Neural cell (in vitro differentiated cells): ENCODE data around the gene CD48. TPM values are rescaled to one million over a fixed set of nuclear protein-coding genes. Genes with fewer than 3 reads are reported as not detected.

ENCODE experiments used
- H2AFZ ChIP-seq: fragments of 200-600, 300-800 bp; sonication (generic), shearing (Covaris generic); 2 replicates; pipeline ENCODE4 v1.6.0; 2014; ENCODE audit warnings: low read depth, mild to moderate bottlenecking, antibody characterized with exemption, low read length, moderate library complexity
- H3F3A ChIP-seq: fragments of 200-600 bp; shearing (Covaris generic); 2 replicates; pipeline ENCODE4 v1.6.1; 2016; ENCODE audit warnings: mild to moderate bottlenecking, moderate library complexity, mixed read lengths, antibody characterized with exemption, low read length; ENCODE audit not compliant: insufficient read depth, poor library complexity, severe bottlenecking
- H3K27ac ChIP-seq: fragments of 200-600, 300-800 bp; sonication (generic), shearing (Covaris generic); 2 replicates; pipeline ENCODE4 v1.5.1; 2014; ENCODE audit warnings: mild to moderate bottlenecking, low read length, moderate library complexity
- H3K27me3 ChIP-seq: fragments of 300-800, 200-600 bp; sonication (generic), shearing (Covaris generic); 2 replicates; pipeline ENCODE4 v1.6.0; 2014; ENCODE audit warnings: mild to moderate bottlenecking, low read depth, low read length, moderate library complexity; ENCODE audit not compliant: insufficient read depth
- H3K36me3 ChIP-seq: fragments of 300-800, 200-600 bp; sonication (generic), shearing (Covaris generic); 2 replicates; pipeline ENCODE4 v1.5.1; 2014; ENCODE audit warnings: mild to moderate bottlenecking, antibody characterized with exemption, low read length, moderate library complexity; ENCODE audit not compliant: insufficient read depth
- H3K4me2 ChIP-seq: fragments of 300-800, 200-600 bp; sonication (generic), shearing (Covaris generic); 2 replicates; pipeline ENCODE4 v1.6.0; 2014; ENCODE audit warnings: mild to moderate bottlenecking, low read length
- H3K4me3 ChIP-seq: fragments of 300-800, 200-600 bp; sonication (generic), shearing (Covaris generic); 2 replicates; pipeline ENCODE4 v1.5.1; 2014; ENCODE audit warnings: mild to moderate bottlenecking, low read length, moderate library complexity
- H3K79me2 ChIP-seq: fragments of 200-600 bp; shearing (Covaris generic); replicated peaks from 2 replicates; pipeline ENCODE4 v1.6.0; 2014; ENCODE audit warnings: mild to moderate bottlenecking, low read length, moderate library complexity; ENCODE audit not compliant: insufficient read depth
- H3K9ac ChIP-seq: fragments of 300-800, 200-600 bp; sonication (generic), shearing (Covaris generic); 2 replicates; pipeline ENCODE4 v1.6.1; 2016; ENCODE audit warnings: mild to moderate bottlenecking, low read length, mixed read lengths
- H3K9me2 ChIP-seq: fragments of 200-600 bp; shearing (Covaris generic); 2 replicates; pipeline ENCODE4 v1.6.1; 2016; ENCODE audit warnings: mild to moderate bottlenecking, low read length, mixed read lengths; ENCODE audit not compliant: insufficient read depth
- H3K9me3 ChIP-seq: fragments of 200-600, 300-800 bp; sonication (generic), shearing (Covaris generic); 2 replicates; pipeline ENCODE4 v1.6.1; 2016; ENCODE audit warnings: mild to moderate bottlenecking, mixed run types, low read length, moderate library complexity, mixed read lengths
- H4K20me1 ChIP-seq: fragments of 200-600 bp; shearing (Covaris generic); 2 replicates; pipeline ENCODE4 v1.6.1; 2016; ENCODE audit warnings: mild to moderate bottlenecking, mixed run types; ENCODE audit not compliant: insufficient read depth
- EP300 ChIP-seq: fragments of 450-650 bp; conservative IDR thresholded peaks from 2 replicates; pipeline ENCODE4 v1.6.1; 2014; ENCODE audit warnings: antibody characterized with exemption, mild to moderate bottlenecking, moderate library complexity; ENCODE audit not compliant: poor library complexity, severe bottlenecking
- EZH2 ChIP-seq: fragments of 200-600, 300-800 bp; shearing (Covaris generic), sonication (generic); IDR thresholded peaks from 2 replicates; pipeline ENCODE4 v1.6.1; 2014; ENCODE audit warnings: antibody characterized with exemption, low read length, borderline replicate concordance, mild to moderate bottlenecking; ENCODE audit not compliant: insufficient read depth, poor library complexity, severe bottlenecking
- MXI1 ChIP-seq: fragments of 450-650 bp; conservative IDR thresholded peaks from 2 replicates; pipeline ENCODE4 v1.6.1; 2014; ENCODE audit warnings: antibody characterized with exemption, mild to moderate bottlenecking; ENCODE audit not compliant: poor library complexity, severe bottlenecking
- POLR2AphosphoS5 ChIP-seq: IDR thresholded peaks from 2 replicates; pipeline ENCODE4 v1.6.1; 2012
- RAD21 ChIP-seq: fragments of 450-650 bp; conservative IDR thresholded peaks from 2 replicates; pipeline ENCODE4 v1.6.1; 2014; ENCODE audit warnings: antibody characterized with exemption, mild to moderate bottlenecking, moderate library complexity
- SMC3 ChIP-seq: fragments of 450-650 bp; conservative IDR thresholded peaks from 2 replicates; pipeline ENCODE4 v1.6.1; 2014; ENCODE audit warnings: antibody characterized with exemption, mild to moderate bottlenecking, moderate library complexity; ENCODE audit not compliant: poor library complexity
- TAF1 ChIP-seq: IDR thresholded peaks from 2 replicates; pipeline ENCODE4 v1.6.1; 2012; ENCODE audit warnings: low read depth
- polyA minus RNA-seq: library from RNA; depleted of rRNA, polyadenylated mRNA; stranded (reverse); fragments of >200 nt; gene quantifications from 2 replicates; pipeline ENCODE4 v1.2.3, GENCODE V29; 2014
- polyA plus RNA-seq: library from polyadenylated mRNA; depleted of rRNA; stranded (reverse); fragments of >200 nt; gene quantifications from 2 replicates; pipeline ENCODE4 v1.2.3, GENCODE V29; 2014
- TF ChIP-seq, protein P1 (sequence below): IDR thresholded peaks from 2 replicates; pipeline ENCODE4 v1.6.1; 2012; ENCODE audit warnings: borderline replicate concordance
- TF ChIP-seq, protein P2 (sequence below): fragments of 450-650 bp; IDR thresholded peaks from 2 replicates; pipeline ENCODE4 v1.5.1; 2014; ENCODE audit warnings: antibody characterized with exemption, mild to moderate bottlenecking, moderate library complexity; ENCODE audit not compliant: poor library complexity, severe bottlenecking

CD48 gene, protein sequence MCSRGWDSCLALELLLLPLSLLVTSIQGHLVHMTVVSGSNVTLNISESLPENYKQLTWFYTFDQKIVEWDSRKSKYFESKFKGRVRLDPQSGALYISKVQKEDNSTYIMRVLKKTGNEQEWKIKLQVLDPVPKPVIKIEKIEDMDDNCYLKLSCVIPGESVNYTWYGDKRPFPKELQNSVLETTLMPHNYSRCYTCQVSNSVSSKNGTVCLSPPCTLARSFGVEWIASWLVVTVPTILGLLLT
- polyA plus RNA-seq (not detected in 2 replicates), polyA minus RNA-seq (not detected in 2 replicates)

DNA sequence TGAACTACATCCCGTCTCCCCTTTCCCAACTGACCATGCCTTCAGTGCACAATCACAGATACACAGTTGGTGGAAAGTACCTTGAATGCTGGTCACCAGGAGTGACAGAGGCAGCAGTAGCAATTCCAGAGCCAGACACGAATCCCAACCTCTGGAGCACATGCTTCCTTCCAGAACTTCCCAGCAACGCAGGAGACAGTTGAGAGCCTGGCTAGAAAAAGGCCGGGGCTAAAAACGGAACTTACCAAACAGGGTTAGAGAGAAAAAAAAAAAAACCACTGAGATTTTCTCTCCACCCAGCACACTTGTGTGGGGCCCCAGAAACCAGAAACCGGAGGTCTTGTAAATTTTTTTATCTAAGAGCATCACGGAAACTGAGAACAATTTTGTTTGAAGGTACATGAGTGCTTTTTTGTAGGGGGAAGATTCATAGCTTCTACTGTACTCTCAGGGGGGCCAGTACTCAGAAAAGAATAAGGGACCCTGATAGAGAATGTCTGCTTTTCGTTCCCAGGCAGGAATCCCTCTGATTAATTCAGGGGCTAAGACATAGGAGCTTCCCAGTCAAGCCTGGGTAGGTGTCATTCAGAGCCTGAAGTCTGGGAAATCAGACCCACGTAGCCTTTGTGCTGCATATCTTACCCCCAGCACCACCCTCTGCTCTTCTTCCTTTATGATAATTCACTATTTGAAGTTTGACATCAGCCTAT, at the start of gene CD48:
Gene CD48, minus strand, starts transcription at position 221 of the 710 bp plus-strand sequence. Its CDS starts 59 bp downstream, at position 162.
- Histone ChIP-seq H3K79me2 (no peaks in the 10 kb centered on the region), H4K20me1 (no peaks in the 10 kb centered on the region), H3K27ac (no peak within 1 kb of the TSS), H3K9me2 (no peaks in the 10 kb centered on the region), H3K36me3 (no peaks in the 10 kb centered on the region), H3K4me2 (no peak within 1 kb of the TSS), H3K9ac (no peak within 1 kb of the TSS), H3K4me3 (no peak within 1 kb of the TSS), H2AFZ (no peak within 1 kb of the TSS), H3F3A (no peaks in the 10 kb centered on the region), H3K27me3 (no peaks in the 10 kb centered on the region), H3K9me3 (no peaks in the 10 kb centered on the region)
- no peak for TF ChIP-seq SMC3
- TF ChIP-seq MXI1: no peak
- no peak for TF ChIP-seq EZH2
- TF ChIP-seq EP300: no peak
- TF ChIP-seq RAD21: no peak
- TF ChIP-seq TAF1: no peak
- TF ChIP-seq, protein P1, sequence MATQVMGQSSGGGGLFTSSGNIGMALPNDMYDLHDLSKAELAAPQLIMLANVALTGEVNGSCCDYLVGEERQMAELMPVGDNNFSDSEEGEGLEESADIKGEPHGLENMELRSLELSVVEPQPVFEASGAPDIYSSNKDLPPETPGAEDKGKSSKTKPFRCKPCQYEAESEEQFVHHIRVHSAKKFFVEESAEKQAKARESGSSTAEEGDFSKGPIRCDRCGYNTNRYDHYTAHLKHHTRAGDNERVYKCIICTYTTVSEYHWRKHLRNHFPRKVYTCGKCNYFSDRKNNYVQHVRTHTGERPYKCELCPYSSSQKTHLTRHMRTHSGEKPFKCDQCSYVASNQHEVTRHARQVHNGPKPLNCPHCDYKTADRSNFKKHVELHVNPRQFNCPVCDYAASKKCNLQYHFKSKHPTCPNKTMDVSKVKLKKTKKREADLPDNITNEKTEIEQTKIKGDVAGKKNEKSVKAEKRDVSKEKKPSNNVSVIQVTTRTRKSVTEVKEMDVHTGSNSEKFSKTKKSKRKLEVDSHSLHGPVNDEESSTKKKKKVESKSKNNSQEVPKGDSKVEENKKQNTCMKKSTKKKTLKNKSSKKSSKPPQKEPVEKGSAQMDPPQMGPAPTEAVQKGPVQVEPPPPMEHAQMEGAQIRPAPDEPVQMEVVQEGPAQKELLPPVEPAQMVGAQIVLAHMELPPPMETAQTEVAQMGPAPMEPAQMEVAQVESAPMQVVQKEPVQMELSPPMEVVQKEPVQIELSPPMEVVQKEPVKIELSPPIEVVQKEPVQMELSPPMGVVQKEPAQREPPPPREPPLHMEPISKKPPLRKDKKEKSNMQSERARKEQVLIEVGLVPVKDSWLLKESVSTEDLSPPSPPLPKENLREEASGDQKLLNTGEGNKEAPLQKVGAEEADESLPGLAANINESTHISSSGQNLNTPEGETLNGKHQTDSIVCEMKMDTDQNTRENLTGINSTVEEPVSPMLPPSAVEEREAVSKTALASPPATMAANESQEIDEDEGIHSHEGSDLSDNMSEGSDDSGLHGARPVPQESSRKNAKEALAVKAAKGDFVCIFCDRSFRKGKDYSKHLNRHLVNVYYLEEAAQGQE: no peak
- TF ChIP-seq, protein P2, sequence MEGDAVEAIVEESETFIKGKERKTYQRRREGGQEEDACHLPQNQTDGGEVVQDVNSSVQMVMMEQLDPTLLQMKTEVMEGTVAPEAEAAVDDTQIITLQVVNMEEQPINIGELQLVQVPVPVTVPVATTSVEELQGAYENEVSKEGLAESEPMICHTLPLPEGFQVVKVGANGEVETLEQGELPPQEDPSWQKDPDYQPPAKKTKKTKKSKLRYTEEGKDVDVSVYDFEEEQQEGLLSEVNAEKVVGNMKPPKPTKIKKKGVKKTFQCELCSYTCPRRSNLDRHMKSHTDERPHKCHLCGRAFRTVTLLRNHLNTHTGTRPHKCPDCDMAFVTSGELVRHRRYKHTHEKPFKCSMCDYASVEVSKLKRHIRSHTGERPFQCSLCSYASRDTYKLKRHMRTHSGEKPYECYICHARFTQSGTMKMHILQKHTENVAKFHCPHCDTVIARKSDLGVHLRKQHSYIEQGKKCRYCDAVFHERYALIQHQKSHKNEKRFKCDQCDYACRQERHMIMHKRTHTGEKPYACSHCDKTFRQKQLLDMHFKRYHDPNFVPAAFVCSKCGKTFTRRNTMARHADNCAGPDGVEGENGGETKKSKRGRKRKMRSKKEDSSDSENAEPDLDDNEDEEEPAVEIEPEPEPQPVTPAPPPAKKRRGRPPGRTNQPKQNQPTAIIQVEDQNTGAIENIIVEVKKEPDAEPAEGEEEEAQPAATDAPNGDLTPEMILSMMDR: no peak
- no peak for TF ChIP-seq POLR2AphosphoS5

DNA sequence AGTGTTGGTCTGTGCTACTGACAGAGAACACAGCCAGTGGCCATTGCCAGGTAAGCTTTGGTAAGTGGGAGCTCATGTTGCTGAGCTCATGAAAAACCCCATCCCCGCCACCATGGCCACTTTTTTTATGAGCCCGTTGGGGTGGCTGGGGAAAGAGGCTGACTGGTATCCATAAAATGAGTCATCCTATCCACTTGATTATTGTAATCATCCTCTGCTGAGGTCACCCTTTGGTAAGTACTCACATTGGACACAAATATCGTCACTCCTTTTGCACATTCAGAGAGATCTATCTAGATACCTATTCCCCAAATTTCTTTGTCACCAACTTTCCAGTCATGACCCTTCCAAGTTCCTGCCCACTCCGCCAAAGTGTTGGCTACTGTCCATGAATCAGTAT, 49.4 kb upstream of the CD48 start:
- H3F3A ChIP-seq: no peaks in the 10 kb centered on the region
- H3K79me2 ChIP-seq: no peaks in the 10 kb centered on the region
- no peak overlapping the region for H3K4me3 ChIP-seq
- H3K27ac ChIP-seq: no peak overlapping the region
- H3K9ac ChIP-seq: no peak overlapping the region
- H4K20me1 ChIP-seq: no peaks in the 10 kb centered on the region
- H3K4me2 ChIP-seq: no peak overlapping the region
- H2AFZ ChIP-seq: no peak overlapping the region
- H3K9me2 ChIP-seq: no peaks in the 10 kb centered on the region
- TF ChIP-seq POLR2AphosphoS5 (no peak), EZH2 (no peak), SMC3 (no peak), RAD21 (no peak), EP300 (no peak), MXI1 (no peak), TAF1 (no peak)
- TF ChIP-seq, protein P2: no peak
- TF ChIP-seq, protein P1: no peak
- no peaks in the 10 kb centered on the region for H3K9me3 ChIP-seq
- H3K27me3 ChIP-seq: no peaks in the 10 kb centered on the region
- H3K36me3 ChIP-seq: no peaks in the 10 kb centered on the region
